ENCODE data around the gene KRT74. TPM values are rescaled to one million over a fixed set of nuclear protein-coding genes. Genes with fewer than 3 reads are reported as not detected.
"Not testable (repeated sequence)": the region's sequence is repeated elsewhere in the genome, so short reads cannot be mapped to it uniquely, and the experiment has no call there.

The KRT74 gene
- total RNA-seq, 1 donor, result not detected

DNA sequence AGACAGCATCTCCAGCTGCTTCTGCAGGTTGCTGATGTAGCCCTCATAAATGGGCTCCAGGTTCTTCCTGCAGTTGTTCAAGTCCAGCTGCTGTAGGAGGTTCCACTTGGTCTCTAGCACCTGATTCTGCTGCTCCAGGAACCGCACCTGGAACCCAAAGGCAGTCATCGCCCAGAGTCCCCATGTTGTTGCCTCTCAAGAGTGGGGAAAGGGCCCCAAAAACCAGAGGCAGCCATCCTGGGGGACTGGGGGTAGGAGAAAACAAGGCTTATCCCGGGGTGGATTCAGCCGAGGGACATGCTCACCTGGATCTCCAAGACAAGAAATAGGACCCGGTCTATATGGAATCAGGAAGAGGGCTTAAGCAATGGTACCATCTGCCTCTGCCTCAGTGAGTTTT is 25.3 kb upstream of the KRT74 start:
- TF ChIP-seq, protein P1, sequence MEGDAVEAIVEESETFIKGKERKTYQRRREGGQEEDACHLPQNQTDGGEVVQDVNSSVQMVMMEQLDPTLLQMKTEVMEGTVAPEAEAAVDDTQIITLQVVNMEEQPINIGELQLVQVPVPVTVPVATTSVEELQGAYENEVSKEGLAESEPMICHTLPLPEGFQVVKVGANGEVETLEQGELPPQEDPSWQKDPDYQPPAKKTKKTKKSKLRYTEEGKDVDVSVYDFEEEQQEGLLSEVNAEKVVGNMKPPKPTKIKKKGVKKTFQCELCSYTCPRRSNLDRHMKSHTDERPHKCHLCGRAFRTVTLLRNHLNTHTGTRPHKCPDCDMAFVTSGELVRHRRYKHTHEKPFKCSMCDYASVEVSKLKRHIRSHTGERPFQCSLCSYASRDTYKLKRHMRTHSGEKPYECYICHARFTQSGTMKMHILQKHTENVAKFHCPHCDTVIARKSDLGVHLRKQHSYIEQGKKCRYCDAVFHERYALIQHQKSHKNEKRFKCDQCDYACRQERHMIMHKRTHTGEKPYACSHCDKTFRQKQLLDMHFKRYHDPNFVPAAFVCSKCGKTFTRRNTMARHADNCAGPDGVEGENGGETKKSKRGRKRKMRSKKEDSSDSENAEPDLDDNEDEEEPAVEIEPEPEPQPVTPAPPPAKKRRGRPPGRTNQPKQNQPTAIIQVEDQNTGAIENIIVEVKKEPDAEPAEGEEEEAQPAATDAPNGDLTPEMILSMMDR (IDR thresholded peaks at IDR 0.05; ENCODE audit: insufficient read depth, low read length), result no peak
- DNase-seq (ENCODE audit: low read depth), result no peak
- H3K4me3 ChIP-seq (ENCODE audit: low read depth, low read length), result no peak overlapping the region

DNA sequence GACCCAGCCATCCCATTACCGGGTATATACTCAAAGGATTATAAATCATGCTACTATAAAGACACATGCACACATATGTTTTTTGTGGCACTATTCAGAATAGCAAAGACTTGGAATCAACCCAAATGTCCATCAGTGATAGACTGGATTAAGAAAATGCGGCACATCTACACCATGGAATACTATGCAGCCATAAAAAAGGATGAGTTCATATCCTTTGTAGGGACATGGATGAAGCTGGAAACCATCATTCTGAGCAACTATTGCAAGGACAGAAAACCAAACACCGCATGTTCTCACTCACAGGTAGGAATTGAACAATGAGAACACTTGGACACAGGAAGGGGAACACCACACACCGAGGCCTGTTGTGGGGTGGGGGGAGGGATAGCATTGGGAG is 20.6 kb upstream of the KRT74 start:
- H3K4me3 ChIP-seq (ENCODE audit: low read depth, low read length); DNase-seq (ENCODE audit: low read depth): not testable (repeated sequence)

DNA sequence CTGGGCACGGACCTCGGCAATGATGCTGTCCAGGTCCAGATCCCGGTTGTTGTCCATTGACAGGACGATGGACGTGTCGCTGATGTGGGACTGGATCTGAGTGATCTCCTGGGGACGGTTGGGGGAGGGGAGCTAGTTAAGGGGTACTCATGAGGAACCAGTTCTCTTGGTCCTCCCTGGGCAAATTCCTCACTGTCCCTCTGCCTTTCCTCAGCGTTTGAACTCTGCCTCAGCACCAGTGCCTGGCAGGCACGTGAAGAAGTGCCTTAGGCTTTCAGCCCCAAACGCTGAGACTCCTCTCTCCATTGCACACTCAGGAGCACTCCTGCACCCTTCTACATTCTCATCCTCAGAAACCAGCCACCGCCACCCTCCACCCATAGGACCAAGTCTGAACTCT is 17.9 kb upstream of the KRT74 start:
- no peak overlapping the region for H3K4me3 ChIP-seq (ENCODE audit: low read depth, low read length)
- DNase-seq (ENCODE audit: low read depth), result no peak
- TF ChIP-seq, protein P1 (IDR thresholded peaks at IDR 0.05; ENCODE audit: insufficient read depth, low read length), result no peak

DNA sequence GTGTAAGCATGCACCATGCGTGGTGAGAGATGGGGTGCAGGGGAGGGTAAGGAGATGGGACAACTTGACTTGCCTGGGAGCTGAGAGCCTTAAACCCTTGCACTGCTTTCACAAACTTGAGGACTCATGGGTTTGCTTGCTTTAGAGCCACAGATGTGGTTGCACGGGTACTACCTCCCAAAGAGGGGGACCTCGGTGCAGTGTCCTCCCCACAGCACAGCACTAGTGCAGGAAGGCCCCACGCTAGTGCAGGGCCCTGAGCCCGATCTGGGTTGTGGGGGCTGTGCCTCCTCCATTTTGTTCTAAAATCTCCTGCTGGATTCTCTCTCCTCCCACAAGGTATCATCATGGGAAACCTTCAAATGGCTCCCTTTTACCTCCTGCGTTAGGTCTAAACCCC is 16.4 kb upstream of the KRT74 start:
- TF ChIP-seq, protein P1 (IDR thresholded peaks at IDR 0.05; ENCODE audit: insufficient read depth, low read length), result no peak
- H3K4me3 ChIP-seq (ENCODE audit: low read depth, low read length), result no peak overlapping the region
- DNase-seq (ENCODE audit: low read depth), result no peak

DNA sequence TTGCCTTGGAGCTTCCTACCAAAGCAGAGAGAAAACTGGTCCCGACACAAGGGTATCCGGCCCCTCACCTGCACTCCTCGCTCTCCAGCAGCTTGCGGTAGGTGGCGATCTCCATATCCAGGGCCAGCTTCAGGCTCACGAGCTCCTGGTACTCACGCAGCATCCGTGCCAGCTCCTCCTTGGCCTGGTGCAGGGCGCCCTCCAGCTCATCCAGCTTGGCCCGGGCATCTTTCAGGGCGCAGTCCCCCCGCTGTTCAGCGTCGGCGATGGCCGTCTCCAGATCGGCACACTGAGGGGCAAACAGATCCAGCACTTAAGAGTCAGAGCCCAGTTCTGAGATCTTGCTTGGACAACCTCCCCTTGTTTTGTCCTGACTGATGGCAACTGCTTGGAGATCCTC is 13.9 kb upstream of the KRT74 start:
- no peak overlapping the region for H3K4me3 ChIP-seq (ENCODE audit: low read depth, low read length)
- no peak for DNase-seq (ENCODE audit: low read depth)
- TF ChIP-seq, protein P1 (IDR thresholded peaks at IDR 0.05; ENCODE audit: insufficient read depth, low read length), result no peak

DNA sequence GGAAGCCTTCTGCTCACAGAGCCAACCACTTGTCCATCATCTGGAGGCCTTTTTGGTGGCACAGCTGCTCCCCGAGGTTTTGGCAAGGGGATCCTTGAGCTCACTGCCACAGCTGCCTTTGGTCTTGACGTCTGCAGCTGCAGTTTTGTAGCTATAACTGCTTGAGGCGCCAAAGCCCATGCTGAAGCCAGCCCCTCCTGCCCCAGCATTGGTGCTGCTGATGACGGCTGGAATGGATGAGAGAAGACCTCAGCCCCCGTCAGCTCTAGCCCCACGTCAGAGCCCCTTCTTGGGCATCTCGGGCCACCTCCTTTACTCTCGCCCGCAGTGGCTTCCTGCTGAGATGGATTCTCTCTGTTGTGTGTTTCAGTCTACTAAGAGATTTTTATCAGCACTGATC is 12.3 kb upstream of the KRT74 start:
- DNase-seq (ENCODE audit: low read depth), result no peak
- no peak overlapping the region for H3K4me3 ChIP-seq (ENCODE audit: low read depth, low read length)
- TF ChIP-seq, protein P1 (IDR thresholded peaks at IDR 0.05; ENCODE audit: insufficient read depth, low read length), result no peak

DNA sequence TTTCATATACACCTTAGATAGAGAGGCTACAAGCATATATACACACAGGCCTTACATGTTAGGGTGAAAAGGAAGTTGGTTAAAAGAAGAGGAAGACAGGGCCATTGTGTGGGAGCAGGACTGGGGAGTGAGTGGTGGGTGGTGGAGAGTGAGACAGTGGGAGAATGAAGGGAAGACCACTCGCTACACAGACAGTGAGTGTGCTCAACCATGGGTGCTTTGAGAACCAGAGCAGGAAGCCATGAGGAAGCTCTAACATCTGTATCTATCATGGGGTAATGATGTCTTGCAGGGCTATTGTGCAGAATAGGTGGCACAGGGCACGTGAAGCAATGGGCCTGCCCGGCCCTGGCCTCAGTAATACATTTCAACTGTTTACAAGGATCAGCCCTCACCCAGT is 11.4 kb upstream of the KRT74 start:
- no peak overlapping the region for H3K4me3 ChIP-seq (ENCODE audit: low read depth, low read length)
- TF ChIP-seq, protein P1 (IDR thresholded peaks at IDR 0.05; ENCODE audit: insufficient read depth, low read length), result no peak
- no peak for DNase-seq (ENCODE audit: low read depth)
